Measurements from ENCODE around the gene ARPC5L.

ARPC5L gene

DNA sequence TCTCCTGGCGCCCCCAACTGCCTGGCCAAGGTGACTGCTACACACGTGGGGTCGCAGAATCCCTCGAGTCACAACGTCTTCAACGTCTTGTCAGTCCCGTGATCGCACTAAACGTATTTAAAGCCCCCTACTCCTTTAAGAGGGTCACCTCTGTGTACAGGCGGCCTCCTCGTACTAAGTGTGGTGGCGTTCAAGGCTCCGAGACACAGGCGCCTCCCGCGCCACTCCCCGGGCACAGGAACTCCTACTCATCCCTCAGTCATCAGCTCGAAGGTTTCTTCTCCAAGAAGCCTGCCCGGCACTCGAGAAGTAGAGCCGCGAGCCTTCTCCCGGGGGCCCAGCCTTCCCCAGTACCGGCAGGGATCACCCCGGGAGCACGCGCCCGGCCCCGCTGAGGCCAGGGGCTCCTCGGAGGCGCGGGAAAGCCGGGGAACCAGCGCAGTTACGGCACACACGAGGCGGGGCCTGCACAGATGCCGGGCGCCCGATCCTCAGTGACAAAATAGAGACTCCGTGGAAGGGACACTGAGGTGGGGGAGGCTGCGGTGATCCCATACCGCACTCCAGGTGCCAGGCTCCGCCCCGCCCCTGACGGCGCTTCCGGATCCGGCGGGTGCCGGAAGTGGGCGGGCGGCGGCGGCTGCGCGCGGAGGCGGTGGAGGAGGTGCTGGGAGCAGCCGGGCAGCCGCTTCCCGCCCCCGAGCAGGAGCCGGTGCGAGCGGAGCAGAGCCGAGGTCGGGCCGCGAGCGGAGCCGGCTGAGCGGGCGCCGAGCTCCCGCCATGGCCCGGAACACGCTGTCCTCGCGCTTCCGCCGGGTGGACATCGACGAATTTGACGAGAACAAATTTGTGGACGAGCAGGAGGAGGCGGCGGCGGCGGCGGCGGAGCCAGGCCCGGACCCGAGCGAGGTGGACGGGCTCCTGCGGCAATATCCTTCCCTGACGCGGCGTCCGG lies 6.9 kb downstream of the ARPC5L start:
- DNase-seq: peak; percentile 77 to 92 (median 91)

DNA sequence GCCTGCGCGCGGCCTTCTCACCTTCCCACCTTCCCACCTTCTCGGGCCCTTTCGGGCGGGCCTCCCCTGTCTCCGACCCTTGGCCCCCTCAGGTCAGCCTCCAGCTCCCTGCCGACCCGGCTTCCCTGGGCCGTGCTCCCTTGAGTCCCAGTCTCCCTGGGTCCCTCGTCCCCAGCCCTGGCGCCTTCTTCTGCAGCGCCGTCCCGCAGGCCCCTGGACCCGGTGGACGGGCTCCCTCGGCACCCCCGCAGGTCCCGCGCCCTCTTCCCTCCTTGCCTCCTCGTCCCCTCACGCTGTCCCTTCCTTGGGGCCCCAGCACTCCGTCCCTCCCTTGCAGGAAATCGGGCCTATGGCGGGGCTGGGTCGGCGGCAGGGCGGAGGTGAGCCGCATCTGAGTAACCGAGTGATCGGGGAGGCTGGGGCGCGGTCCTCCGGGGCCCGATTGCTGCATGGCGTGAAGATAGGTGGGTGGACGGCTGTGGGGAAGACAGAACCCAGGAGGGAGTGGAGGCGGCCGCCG lies 7.6 kb downstream of the ARPC5L start:
- DNase-seq: peak in 1 of 3 experiments; percentile 64

DNA sequence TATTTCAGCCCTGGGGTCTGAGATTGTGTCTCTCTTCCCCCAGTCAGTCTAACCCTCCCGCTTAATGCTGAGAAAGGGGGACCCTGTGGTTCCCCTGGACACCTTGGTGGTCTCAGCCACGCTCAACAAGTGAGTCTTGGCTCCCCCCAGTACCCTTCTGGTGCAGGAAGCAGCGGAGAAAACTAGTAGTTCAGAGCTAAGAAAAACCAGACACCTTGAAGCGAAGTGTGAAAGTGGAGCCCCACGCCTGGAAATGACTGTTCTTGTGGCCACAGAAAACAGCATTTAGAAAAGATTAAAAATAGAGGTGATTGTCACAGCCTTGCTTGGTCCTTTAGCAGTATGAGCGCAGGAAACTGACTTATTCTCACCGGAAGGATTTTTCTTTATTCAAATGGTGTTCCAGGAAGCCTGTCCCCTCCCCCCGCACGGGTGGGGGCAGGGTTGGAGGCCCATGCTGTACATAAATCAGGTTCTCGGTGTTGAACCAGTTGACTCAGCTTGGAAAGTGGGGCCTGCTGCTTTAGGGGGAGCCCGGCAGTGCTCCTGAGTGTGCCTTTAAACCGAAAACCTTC lies 8.1 kb downstream of the ARPC5L start:
- no peak for DNase-seq

DNA sequence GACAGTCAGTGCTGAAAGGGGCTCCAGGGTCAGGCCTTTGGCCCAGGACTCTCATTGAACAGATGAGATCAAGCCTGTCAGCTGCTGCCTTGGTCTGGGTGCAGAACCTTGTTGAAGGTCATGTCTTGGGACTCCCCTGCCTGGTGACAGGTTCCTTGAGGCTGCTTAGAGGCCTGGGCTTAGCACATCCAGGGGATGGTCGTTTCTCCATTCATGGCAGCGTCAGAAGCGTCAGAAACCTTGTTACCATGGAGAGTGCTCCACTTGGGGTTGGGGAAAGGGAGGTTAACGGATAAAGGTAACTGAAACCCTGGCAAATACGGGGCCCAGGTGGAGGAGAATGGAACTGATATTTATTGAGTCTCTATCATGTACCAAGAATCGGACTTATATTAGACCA lies 8.8 kb downstream of the ARPC5L start:
- no peak for DNase-seq

DNA sequence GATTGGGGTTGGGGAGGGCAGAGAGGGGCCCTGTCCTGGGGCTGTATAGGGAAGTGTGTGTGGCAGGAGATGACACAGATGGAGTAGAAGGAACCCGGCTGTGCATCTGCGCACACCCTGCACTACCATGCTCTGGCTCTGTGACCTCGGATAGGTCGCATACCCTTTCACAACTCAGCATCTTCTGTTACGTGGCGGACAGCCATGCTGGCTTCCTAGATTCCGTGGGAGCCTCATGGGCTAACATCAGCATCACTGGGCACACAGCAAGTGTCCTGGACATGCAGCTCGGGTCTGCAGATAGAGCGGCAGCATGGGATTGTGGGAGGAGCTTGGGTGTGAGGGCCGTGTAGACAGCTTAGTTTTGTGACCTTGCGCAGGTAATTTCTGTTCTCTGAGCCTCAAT lies 9.2 kb downstream of the ARPC5L start:
- DNase-seq: no peak

DNA sequence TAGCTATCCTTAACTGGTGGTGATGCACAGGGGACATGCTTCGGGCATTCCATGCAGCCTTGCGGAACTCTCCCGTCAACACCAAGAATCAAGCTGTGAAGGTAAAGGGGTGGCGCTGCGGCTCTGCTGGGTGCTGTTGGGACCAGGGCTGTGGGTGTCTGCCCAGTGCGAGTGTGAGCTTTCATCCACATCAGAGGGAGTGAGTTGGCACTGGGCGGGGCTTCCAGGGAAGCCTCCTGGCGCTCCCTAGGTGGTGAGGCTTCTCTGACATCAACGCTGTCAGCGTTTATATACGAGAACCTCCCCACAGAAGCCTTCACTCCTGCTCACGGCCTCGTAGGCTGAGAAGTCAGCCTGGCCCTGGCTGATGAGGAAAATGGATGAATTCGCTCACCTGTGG lies 11.7 kb downstream of the ARPC5L start:
- DNase-seq: no peak

DNA sequence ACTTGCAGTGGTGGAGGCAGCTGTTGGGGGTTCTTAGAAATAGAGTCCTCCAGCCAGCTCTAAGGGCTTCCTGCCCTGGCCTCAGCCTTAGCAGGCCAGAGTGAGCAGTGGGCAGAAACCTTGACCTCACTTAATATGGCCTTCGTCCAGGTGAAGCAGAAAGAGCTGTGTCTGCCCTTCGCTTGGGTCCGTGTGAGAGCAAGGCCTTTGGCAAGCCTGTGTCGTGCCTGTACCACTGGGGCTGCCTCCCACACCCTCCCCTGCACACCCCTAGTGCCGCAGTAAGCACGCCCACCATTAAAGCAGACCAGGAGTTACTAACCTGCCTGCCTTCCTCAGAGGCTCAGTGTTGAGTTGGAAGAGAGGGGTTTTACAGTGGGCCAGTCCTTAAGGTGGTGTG lies 13.6 kb downstream of the ARPC5L start:
- no peak for DNase-seq

DNA sequence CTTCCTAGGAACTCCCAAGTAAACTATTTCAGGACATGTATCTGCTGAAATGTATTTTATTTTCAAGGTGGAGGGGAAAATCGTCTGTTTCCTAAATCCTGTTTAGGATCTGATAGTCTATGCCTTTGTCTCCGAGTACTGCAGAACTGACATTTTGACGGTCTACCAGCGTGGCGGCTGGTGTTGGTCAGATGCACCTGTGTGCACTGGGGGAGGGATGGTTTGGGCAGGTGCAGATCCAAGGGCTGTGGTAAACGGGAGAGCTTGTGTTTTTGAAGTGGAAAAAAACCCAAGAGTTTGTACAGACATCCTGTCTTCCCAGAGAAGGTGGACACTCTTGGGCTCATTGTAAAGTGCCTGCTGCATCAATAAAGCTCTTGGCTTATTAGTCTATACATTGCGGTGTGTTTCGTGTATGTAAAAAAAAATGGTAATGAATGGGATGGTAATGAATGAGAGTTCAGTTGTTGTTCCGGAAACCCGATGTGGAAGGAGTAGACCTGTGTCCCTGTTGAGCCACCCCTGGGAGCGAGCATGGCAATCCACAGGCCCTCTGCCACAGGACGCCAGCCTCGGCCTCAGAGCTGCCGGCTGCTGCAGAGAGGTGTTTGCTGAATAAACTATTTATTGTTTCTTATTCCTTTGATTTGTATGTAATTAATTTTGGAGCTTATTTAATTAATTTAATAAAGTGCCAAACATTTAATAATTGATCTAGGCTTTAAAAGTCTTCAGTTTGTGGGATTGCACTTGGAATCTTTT lies 15.3 kb downstream of the ARPC5L start:
- no peak for DNase-seq

DNA sequence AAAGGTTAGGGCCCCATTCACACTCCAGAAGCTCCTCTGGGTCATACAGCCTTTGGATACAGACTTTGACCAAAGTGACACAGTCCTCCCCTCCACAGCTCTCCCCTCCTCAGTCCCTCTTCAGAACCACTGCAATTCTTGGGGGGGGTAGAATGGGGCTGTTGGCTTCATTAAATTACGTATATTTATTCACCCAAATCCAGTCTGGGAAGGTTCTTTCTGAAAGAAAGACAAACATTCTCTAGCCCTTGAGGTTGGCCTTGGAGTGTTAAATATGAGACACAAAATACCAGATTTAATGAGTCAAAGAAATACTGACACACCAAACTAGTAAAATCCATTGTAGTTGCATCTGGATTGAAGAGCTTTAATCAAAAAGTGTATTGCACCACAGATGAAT lies 16.1 kb downstream of the ARPC5L start:
- no peak for DNase-seq

DNA sequence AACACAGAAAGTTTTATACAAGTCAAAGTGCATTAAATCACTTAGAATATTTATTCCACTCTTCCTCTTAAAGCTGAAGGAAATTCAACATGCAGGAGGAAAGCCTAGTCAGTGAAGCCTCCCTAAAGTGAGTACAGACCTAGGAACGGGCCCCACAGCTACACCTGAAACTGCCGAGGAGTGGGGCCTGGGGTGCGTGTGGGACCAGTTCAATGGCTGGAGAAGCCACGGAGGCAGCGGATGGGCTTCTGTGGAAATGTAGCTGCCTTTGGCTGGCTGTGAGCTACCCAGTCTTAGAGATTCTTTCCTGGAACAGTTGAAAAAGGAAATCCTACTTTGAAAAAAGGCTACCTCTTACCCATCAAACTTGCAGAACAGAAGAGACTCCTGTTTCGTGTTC lies 16.6 kb downstream of the ARPC5L start:
- DNase-seq: no peak

DNA sequence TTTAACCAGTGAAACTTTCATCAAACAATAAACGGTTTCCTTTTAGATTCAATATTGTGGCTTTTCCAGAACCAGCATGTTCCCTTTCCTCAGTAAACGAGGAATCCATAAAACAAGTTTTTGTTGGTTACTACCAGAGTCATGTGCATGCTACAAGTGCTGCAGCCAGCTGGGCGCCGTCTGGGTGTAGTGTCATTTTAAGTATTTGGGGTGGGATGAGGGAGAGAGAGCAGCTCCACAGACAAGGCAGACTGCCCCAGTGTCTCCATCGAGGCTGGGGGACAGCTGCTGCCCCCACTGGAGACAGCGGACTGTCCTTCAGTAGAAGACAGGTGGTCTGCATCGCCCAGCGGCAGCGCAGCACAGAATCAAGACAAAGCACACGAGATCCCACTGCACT lies 17.3 kb downstream of the ARPC5L start:
- DNase-seq: no peak

DNA sequence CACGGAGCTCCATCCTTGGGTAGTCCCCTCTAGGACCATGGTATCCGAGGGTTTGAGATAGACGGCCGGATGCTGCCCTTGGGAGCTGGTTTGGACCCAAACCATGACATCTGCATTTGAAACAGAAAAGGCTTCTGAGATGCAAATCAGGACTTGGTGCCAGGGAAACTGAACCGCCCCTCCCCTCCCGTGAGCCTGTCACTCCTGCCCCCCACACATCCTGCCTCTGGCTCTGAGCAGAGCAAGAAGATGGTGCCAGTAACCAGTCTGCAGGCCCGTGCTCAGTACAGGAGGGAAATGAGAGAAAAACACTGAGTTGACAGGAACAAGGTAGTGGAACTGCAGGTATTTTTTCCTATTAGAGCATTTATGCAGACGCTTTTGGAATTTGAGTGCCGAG lies 18.6 kb downstream of the ARPC5L start:
- DNase-seq: no peak

DNA sequence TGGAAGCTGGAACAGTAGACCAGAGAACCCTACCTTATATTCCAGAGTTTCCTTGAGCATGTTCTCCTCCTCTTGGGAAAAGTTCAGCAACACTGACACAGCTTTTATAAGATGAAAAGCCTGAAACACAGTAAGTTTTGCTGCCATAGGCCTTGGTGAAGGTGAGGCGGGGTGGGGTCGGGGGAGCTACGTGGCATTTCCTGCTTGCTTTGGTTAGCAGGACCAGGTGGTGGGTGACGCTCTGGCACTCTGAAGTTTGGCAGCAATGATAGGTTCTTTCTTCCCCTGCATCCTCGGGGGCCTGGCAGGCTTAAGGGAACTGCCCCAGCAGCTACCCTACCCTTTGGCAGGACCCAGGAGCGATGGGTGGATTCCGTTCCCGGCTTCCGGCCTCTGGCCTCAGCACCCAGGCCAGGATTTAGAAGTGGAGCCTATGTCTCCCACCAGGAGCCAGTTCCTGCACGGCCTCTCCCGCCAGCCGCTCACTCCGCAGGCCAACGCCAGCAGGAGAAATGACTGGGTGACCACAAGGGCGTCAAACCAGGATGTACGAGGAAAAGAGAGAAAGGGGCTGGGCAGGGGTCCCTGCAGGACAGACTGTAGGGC lies 19.3 kb downstream of the ARPC5L start:
- DNase-seq: no peak

DNA sequence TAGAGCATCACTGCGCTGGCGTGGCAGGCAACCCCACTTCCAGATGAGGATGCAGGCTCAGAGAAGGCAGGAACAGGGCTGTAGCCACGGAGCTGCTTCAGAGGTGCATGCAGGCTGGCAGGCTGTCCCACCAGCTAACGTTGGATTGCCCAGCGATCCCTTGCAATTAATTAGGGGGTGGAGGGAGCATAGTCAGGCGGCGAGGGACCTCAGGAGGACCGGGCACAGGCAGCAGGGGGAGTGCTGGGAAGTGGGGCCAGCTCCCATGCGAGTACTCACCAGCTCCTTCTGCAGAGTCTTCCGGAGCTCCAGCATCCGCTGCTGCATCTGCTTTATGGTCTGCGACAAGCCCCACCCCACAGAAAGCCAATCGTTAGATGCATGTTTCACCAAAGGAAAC lies 20.3 kb downstream of the ARPC5L start:
- DNase-seq: no peak

DNA sequence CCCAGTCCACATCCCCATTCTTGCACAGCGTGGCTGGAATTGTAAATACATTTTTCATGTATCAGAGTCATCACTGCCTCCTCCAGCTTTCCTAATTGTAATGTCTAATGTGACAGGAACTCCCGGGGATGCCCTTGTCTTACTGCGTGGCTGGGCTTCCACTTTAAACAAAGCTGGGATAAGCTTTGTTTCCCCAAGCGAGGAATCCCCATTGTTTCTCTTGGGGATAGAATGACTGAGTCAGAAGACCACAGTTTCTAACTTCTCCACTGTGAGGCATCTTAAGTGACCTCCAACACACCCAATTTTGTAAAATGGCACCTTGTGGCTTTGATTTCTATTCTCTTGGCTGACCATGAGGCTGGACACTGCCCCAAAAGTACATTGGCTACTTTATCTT lies 22.4 kb downstream of the ARPC5L start:
- no peak for DNase-seq

DNA sequence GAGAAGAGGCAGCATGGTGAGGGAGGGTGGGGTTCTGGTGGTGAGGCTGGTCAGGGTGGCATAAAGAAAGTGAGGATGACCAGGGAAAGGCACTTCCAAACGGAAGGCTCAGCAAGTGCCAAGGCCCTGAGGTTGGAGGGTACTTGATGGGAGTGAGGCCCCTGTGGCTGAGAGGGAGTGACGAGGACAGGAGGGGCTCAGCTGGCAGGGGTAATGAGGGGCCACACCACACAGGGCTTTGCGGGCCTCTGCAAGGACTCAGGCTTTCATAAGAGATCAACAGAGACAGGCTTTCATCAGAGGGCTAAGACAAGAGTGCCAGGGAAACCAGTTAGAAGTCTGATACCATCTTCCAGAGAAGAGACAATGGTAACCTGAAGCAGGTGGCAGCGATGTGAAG lies 23.6 kb downstream of the ARPC5L start:
- no peak for DNase-seq

DNA sequence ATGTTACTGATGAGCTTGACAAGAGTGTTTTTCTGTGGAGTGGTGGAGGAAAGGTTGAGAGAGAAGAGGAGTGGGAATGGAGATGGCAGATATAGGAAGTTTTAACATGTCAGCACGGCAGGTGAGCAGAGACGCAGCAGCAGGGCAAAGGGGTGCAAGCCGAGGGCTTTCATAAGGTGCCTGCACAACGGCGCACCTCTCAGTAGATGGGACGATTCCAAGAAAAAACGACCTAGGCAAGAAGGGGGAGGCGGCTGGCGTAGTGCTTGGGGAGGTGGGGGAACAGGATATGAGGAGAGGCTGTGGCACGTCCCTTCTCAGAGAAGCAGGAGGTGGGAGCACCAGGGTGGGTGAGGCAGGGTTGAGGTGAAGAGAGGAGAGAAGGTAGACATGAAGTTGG lies 24.5 kb downstream of the ARPC5L start:
- DNase-seq: no peak

DNA sequence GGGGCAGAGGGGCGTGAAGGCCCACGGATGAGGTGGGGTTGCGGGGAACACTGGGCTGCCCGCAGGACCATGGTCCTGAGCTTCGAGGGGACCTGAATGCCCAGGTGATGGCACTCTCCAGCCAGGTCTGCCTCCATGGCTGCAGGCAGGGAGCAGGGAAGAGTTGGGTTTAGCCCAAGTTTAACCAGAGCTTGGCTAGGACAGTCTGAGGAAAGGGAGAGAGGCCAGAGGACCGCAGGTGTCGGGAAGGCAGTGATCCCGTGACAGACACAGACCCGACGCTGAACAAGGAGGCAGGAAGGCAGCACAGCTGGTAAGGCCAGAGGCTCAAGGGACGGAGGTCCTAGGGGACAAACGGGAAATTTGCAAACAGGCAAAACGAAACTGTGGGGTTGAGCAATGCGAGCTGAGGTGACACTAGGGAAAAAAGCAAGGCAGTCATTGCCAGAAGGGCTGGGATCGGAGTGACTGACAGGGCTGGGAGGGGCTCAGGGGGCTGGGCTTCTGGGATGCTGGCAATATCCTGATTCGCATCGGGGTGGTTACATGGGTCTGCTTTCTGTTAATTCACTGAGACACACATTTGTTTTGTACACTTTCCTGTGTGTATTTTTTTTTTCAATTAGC lies 25.0 kb downstream of the ARPC5L start:
- DNase-seq: no peak

DNA sequence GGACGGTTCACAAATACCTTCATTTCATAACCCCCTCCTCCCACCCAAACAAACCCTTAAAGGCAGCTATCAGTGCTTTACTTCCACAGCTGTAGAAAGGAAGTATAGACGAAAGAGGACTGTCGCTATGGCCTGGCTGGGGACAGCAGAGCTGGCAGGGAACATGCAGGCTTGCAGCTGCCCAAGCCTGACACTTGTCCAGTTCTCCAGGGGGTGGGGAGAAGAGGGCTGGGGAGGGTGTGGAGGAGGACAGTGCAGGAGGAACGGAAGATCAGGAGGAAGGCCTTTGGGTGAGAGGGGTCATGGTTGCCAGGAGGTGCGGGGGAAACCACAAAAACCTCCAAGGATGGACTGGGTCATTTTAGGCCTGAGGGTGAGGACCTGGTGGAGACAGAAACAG lies 25.9 kb downstream of the ARPC5L start:
- DNase-seq: no peak

DNA sequence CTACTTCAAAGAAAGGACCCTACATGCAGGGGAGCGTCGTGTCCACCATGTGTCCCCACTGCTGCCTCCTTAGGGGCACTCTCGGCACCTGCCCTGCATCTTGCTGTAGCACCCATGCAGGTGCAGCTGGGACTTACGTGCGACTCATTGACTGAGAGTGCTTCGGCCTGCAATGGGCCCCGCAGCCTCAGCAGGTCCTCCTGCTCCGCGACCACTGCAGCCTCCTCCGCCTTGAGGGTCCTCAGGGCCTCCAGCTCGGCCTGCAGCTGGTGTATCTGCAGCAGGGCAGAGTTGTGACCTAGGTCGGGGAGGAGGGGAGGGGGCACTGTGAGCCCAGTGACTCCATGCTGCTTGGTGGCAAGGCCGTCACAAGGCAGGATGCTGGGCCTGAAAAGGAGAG lies 27.1 kb downstream of the ARPC5L start:
- no peak for DNase-seq

DNA sequence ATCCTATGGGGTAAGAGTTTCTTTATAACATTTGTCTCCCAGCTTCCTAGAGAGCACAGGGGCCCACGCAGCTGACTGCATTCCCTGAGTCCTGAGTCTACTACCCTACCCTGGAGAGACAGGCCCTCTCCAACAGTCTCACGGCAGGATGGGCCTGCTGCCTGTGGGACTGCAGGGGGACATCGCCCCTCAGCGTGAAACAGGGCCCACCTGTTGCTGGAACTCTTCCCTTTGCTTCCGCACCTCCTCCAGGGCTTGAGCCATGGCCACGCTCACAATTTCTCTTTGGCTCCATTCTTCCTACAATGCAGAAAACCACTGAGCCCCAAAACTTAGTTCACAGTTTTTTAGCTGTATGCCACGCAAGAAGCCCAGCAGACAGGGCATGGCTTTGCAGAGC lies 28.2 kb downstream of the ARPC5L start:
- DNase-seq: no peak

DNA sequence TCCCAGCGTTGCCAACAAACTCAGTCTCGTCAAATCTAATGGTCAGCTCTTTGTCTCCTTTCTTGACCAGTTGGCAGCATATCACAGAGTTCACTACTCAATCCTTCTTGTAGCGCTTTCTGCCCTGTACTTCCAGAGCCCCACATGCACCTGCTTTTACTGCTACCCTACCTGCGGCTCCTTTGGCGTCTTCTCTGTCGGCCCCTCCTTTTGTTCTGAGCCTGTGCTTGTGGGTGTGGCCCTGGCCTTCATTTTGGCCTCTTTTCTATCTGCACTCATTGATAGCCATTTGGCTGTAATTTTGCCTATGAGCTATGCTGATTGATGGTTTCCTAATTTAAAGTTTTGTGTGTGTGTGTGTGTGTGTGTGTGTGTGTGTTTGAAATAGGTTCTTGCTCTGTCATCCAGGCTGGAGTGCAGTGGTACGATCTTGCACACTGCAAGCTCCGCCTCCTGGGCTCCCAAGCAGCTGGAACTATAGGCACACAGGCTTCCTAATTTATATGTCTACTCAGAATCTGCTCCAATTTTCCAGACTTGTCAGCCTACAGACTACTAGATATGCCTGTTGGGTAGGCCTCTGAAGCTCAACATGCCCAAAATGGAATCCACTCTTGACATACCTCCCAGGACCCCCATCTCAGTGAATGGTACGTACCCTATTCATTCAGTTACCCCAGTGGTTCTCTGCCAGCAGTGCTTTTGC lies 32.3 kb downstream of the ARPC5L start:
- DNase-seq: no peak

All from NCI-H1417 (cell line).